IMR-90 (cell line): Measurements from ENCODE around the gene ENAH. TPM values are rescaled to one million over a fixed set of nuclear protein-coding genes. Genes with fewer than 3 reads are reported as not detected.

Source experiments
- ATAC-seq: fragments of 200-7000 bp; cut with Tn5 transposase; 2 replicates; pipeline ENCODE4 v1.9.1; 2020; ENCODE audit warnings: low read depth, mild to moderate bottlenecking, moderate library complexity
- BruUV-seq: library from RNA; stranded (reverse); fragments of 400-500 nt; replicated peaks from 2 replicates; lab custom pipeline; 2021; lab: Mats Ljungman, UMichigan
- CTCF ChIA-PET: fragments of 300-600 bp; formaldehyde crosslinking; extraction: SDS; loops from one replicate; lab custom pipeline; 2021; ENCODE audit warnings: antibody characterized with exemption; lab: Yijun Ruan, JAX
- POLR2A ChIA-PET: fragments of 300-600 bp; sonication (Branson Sonifier 250); formaldehyde crosslinking; loops from one replicate; lab custom pipeline; 2022; ENCODE audit warnings: antibody characterized with exemption; ENCODE audit not compliant: unreplicated experiment; lab: Charles Lee
- DNase-seq: peaks from one replicate; pipeline ENCODE4 v3.0.0; 2013
- H2AFZ ChIP-seq: replicated peaks from 2 replicates; pipeline ENCODE3; 2013; ENCODE audit warnings: low read length, mild to moderate bottlenecking; ENCODE audit not compliant: poor library complexity
- H2AK5ac ChIP-seq: 2 replicates; pipeline ENCODE4 v1.6.1; 2013; ENCODE audit warnings: low read depth, low read length, inconsistent platforms
- H2AK9ac ChIP-seq: replicated peaks from 2 replicates; pipeline ENCODE3; 2013; ENCODE audit warnings: mild to moderate bottlenecking, low read depth, low read length, moderate library complexity; ENCODE audit not compliant: poor library complexity
- H2BK120ac ChIP-seq: 2 replicates; pipeline ENCODE4 v1.6.1; 2013; ENCODE audit warnings: low read depth, low read length, inconsistent platforms
- H2BK15ac ChIP-seq: 3 replicates; pipeline ENCODE4 v1.6.1; 2013; ENCODE audit warnings: low read depth, low read length, inconsistent platforms
- H2BK20ac ChIP-seq: 2 replicates; pipeline ENCODE4 v1.6.1; 2013; ENCODE audit warnings: low read depth, mild to moderate bottlenecking, inconsistent platforms, low read length, moderate library complexity
- H2BK5ac ChIP-seq: 2 replicates; pipeline ENCODE4 v1.6.1; 2013; ENCODE audit warnings: mild to moderate bottlenecking, low read depth, low read length, inconsistent platforms; ENCODE audit not compliant: poor library complexity, severe bottlenecking
- H3K14ac ChIP-seq: replicated peaks from 2 replicates; pipeline ENCODE4 v1.6.1; 2013; ENCODE audit warnings: low read depth, low read length, inconsistent platforms
- H3K18ac ChIP-seq: 2 replicates; pipeline ENCODE4 v1.6.1; 2013; ENCODE audit warnings: low read depth, low read length, control low read depth
- H3K23ac ChIP-seq: 2 replicates; pipeline ENCODE4 v1.6.1; 2013; ENCODE audit warnings: low read depth, low read length, inconsistent platforms
- H3K27ac ChIP-seq: 2 replicates; pipeline ENCODE4 v1.5.1; 2013; ENCODE audit warnings: mild to moderate bottlenecking, control low read depth, low read length; ENCODE audit not compliant: insufficient read depth
- H3K27me3 ChIP-seq: 2 replicates; pipeline ENCODE4 v1.6.1; 2013; ENCODE audit warnings: low read length; ENCODE audit not compliant: control insufficient read depth, insufficient read depth
- H3K36me3 ChIP-seq: 2 replicates; pipeline ENCODE4 v1.6.1; 2013; ENCODE audit warnings: low read length, mixed read lengths; ENCODE audit not compliant: control insufficient read depth, insufficient read depth
- H3K4ac ChIP-seq: 2 replicates; pipeline ENCODE4 v1.6.1; 2013; ENCODE audit warnings: low read depth, low read length, inconsistent platforms
- H3K4me1 ChIP-seq: 2 replicates; pipeline ENCODE4 v1.6.1; 2013; ENCODE audit warnings: low read length, mixed read lengths; ENCODE audit not compliant: control insufficient read depth, insufficient read depth
- H3K4me2 ChIP-seq: 2 replicates; pipeline ENCODE4 v1.6.1; 2013; ENCODE audit warnings: low read depth, mild to moderate bottlenecking, control low read depth, low read length, moderate library complexity
- H3K4me3 ChIP-seq: 2 replicates; pipeline ENCODE4 v1.5.1; 2013; ENCODE audit warnings: low read depth, mild to moderate bottlenecking, control low read depth, low read length, moderate library complexity; ENCODE audit not compliant: insufficient read depth
- H3K56ac ChIP-seq: 2 replicates; pipeline ENCODE4 v1.6.1; 2013; ENCODE audit warnings: low read length, inconsistent platforms; ENCODE audit not compliant: insufficient read depth; ENCODE audit errors: extremely low read depth
- H3K79me1 ChIP-seq, 2 experiments: 2 replicates each; pipeline ENCODE4 v1.6.1; 2013; ENCODE audit warnings: low read length in 2 of 2, inconsistent platforms in 1 of 2, low read depth in 1 of 2
- H3K9ac ChIP-seq: 2 replicates; pipeline ENCODE4 v1.6.1; 2013; ENCODE audit warnings: low read depth, low read length, control low read depth
- H3K9me1 ChIP-seq: 2 replicates; pipeline ENCODE4 v1.6.1; 2013; ENCODE audit warnings: low read length, inconsistent platforms; ENCODE audit not compliant: insufficient read depth
- H3K9me3 ChIP-seq: 2 replicates; pipeline ENCODE4 v1.6.1; 2013; ENCODE audit warnings: low read length; ENCODE audit not compliant: control insufficient read depth, insufficient read depth
- H4K20me1 ChIP-seq: 2 replicates; pipeline ENCODE4 v1.6.1; 2013; ENCODE audit warnings: low read length, inconsistent platforms; ENCODE audit not compliant: insufficient read depth
- H4K5ac ChIP-seq: 2 replicates; pipeline ENCODE4 v1.6.1; 2013; ENCODE audit warnings: mild to moderate bottlenecking, low read depth, low read length, control low read depth
- H4K8ac ChIP-seq, 2 experiments: 2 replicates each; pipeline ENCODE4 v1.6.1; 2013; ENCODE audit warnings: low read depth in 2 of 2, low read length in 2 of 2, control low read depth in 1 of 2, inconsistent platforms in 1 of 2
- H4K91ac ChIP-seq: 2 replicates; pipeline ENCODE4 v1.6.1; 2013; ENCODE audit warnings: low read depth, low read length, inconsistent platforms; ENCODE audit not compliant: insufficient read depth
- CHD1 ChIP-seq: IDR thresholded peaks from 2 replicates; pipeline ENCODE4 v1.6.1; 2012; ENCODE audit warnings: low read depth, low read length, improper control_type of control experiment
- MXI1 ChIP-seq: IDR thresholded peaks from 2 replicates; pipeline ENCODE4 v1.6.1; 2012; ENCODE audit warnings: low read depth, mild to moderate bottlenecking, low read length, moderate library complexity, borderline replicate concordance
- POLR2A ChIP-seq: IDR thresholded peaks from 2 replicates; pipeline ENCODE4 v1.6.1; 2012; ENCODE audit warnings: mild to moderate bottlenecking, low read depth, low read length
- WGBS, 2 experiments: methylation state at CpG; one replicate each; pipeline versions ENCODE4 v1.1.5 to v1.1.7; 2013; ENCODE audit warnings: missing lambda C conversion rate in 2 of 2; ENCODE audit not compliant: insufficient read length in 1 of 2; ENCODE audit errors: extremely low coverage in 2 of 2; 5-methylcytosine and 5-hydroxymethylcytosine counted together
- dilution Hi-C: fragments of 300-500 bp; cut with HindIII; formaldehyde crosslinking; loops from one replicate; pipeline ENCODE4 v1.14.3; 2018; ENCODE audit warnings: low sequenced_read_pairs; ENCODE audit not compliant: unreplicated experiment
- in situ Hi-C: fragments of 300-500 bp; cut with MboI; formaldehyde crosslinking; loops from 3 replicates; pipeline ENCODE4 v1.14.3; 2019; ENCODE audit warnings: low sequenced_read_pairs, inconsistent platforms, mixed read lengths
- intact Hi-C: fragments of 100-400 bp; cut with micrococcal nuclease; formaldehyde crosslinking; loops from 2 replicates; pipeline ENCODE4 v1.10.0; 2022
- polyA plus RNA-seq, 3 experiments: library from polyadenylated mRNA; depleted of rRNA; stranded (reverse); fragments of >200 nt; gene quantifications; 2 replicates each; pipeline ENCODE4 v1.2.3, GENCODE V29; 2012; ENCODE audit warnings: low replicate concordance in 1 of 3
- total RNA-seq: library from RNA; depleted of rRNA; stranded (reverse); fragments of >200 nt; gene quantifications from 2 replicates; pipeline ENCODE4 v1.2.3, GENCODE V29; 2012

ENAH gene
- total and polyA plus RNA-seq, 2 of the 4 experiments (the other 2 are of a cell fraction) = 61.3 to 86.9 TPM

GRCh38 chr1:225537554-225538251 is 115.2 kb downstream of the ENAH start:
- Histone ChIP-seq H2AK9ac (no peak overlapping the region), H2AFZ (no peak overlapping the region), H3K79me1 (peaks cover 20 to 75% of the 10 kb centered on the region in 2 experiments), H3K4me2 (no peak overlapping the region), H4K8ac (no peak overlapping the region), H3K9me1 (peaks cover 5% of the 10 kb centered on the region; the same call in 1 of the 2 replicates), H4K20me1 (peaks cover 39% of the 10 kb centered on the region), H3K4ac (no peak overlapping the region), H3K4me1 (peaks cover 10% of the 10 kb centered on the region), H2BK120ac (no peak overlapping the region), H3K23ac (no peak overlapping the region), H2BK20ac (no peak overlapping the region), H2BK5ac (no peak overlapping the region), H3K14ac (no peak overlapping the region), H2BK15ac (no peak overlapping the region), H3K18ac (no peak overlapping the region), H4K91ac (no peak overlapping the region), H3K36me3 (no peaks in the 10 kb centered on the region; the same call in 1 of the 2 replicates), H3K56ac (no peak overlapping the region), H3K9ac (no peak overlapping the region), H4K5ac (no peak overlapping the region), H3K27ac (no peak overlapping the region), H3K4me3 (no peak overlapping the region), H2AK5ac (no peak overlapping the region), H3K27me3 (no peaks in the 10 kb centered on the region), H3K9me3 (no peaks in the 10 kb centered on the region)
- dilution Hi-C loops (no loop called here), in situ Hi-C loops (no loop called here), intact Hi-C loops (loop anchor here (2.0 kb wide), 1 partner anchor 65 kb away; no protein-coding TSS in a partner anchor)
- ChIA-PET POLR2A (no interaction called here), CTCF (no interaction called here)
- no peak for TF ChIP-seq POLR2A
- no peak for TF ChIP-seq MXI1
- TF ChIP-seq CHD1 = no peak
- no peak for DNase-seq
- no peak for ATAC-seq
- WGBS, 2 experiments = 80% methylated on average over 1 of the region's 10 CpGs; no CpG with 5 or more reads in 1 of the 2 experiments
- BruUV-seq = no TSS peak
